22Rv1 (cell line): ENCODE results near the gene MAPT.

Experiments
- CTCF ChIP-seq: fragments of 450-650 bp; IDR thresholded peaks from 2 replicates; pipeline ENCODE4 v1.5.1; 2017; ENCODE audit warnings: mild to moderate bottlenecking
- ZFX ChIP-seq: fragments of 450-650 bp; IDR thresholded peaks from 2 replicates; pipeline ENCODE4 v1.6.1; 2017; ENCODE audit warnings: antibody characterized with exemption, borderline replicate concordance

- TF ChIP-seq CTCF (no peak), ZFX (no peak)
These were observed 17.8 kb upstream of the MAPT start for GRCh38 chr17:45876539-45876938.
